A673 (cell line): ENCODE results near the gene NFATC1. TPM values are rescaled to one million over a fixed set of nuclear protein-coding genes. Genes with fewer than 3 reads are reported as not detected.

Experiments
- BruUV-seq: library from RNA; stranded (reverse); fragments of 400-500 nt; replicated peaks from 2 replicates; lab custom pipeline; 2021; lab: Mats Ljungman, UMichigan
- CTCF ChIA-PET: fragments of 300-600 bp; sonication (Branson Sonifier 250); formaldehyde crosslinking; loops from one replicate; lab custom pipeline; 2022; ENCODE audit warnings: antibody characterized with exemption; lab: Charles Lee
- POLR2A ChIA-PET: fragments of 300-600 bp; sonication (Branson Sonifier 250); formaldehyde crosslinking; loops from one replicate; lab custom pipeline; 2022; ENCODE audit warnings: antibody characterized with exemption; ENCODE audit not compliant: low non-redundant PET; lab: Charles Lee
- DNase-seq: peaks from one replicate; pipeline ENCODE4 v3.0.0-alpha.2; 2015; ENCODE audit warnings: low spot score
- H3K27ac ChIP-seq: fragments of 200-600 bp; sonication (generic); 2 replicates; pipeline ENCODE4 v1.5.1; 2016; ENCODE audit warnings: mixed run types, low read depth, mild to moderate bottlenecking, mixed read lengths, antibody characterized with exemption, low read length; ENCODE audit not compliant: poor library complexity, severe bottlenecking
- H3K27me3 ChIP-seq: fragments of 200-600 bp; sonication (generic); replicated peaks from 2 replicates; pipeline ENCODE4 v1.6.1; 2017; ENCODE audit warnings: mixed run types, low read depth, mild to moderate bottlenecking, mixed read lengths, antibody characterized with exemption, low read length; ENCODE audit not compliant: insufficient read depth, poor library complexity
- H3K36me3 ChIP-seq: fragments of 200-600 bp; sonication (generic); 2 replicates; pipeline ENCODE4 v1.6.1; 2016; ENCODE audit warnings: mixed run types, mild to moderate bottlenecking, mixed read lengths, antibody characterized with exemption, low read length; ENCODE audit not compliant: insufficient read depth, poor library complexity, severe bottlenecking
- H3K4me1 ChIP-seq: fragments of 200-600 bp; sonication (generic); 2 replicates; pipeline ENCODE4 v1.6.1; 2017; ENCODE audit warnings: mixed run types, mild to moderate bottlenecking, mixed read lengths, antibody characterized with exemption, low read length; ENCODE audit not compliant: insufficient read depth, poor library complexity, severe bottlenecking
- H3K4me3 ChIP-seq: fragments of 200-600 bp; sonication (generic); 2 replicates; pipeline ENCODE4 v1.5.1; 2016; ENCODE audit warnings: low read depth, mixed run types, mild to moderate bottlenecking, mixed read lengths, low read length; ENCODE audit not compliant: poor library complexity, severe bottlenecking
- H3K9me3 ChIP-seq: fragments of 200-600 bp; sonication (generic); 2 replicates; pipeline ENCODE4 v1.6.1; 2016; ENCODE audit warnings: mixed run types, low read depth, mild to moderate bottlenecking, mixed read lengths, antibody characterized with exemption, low read length; ENCODE audit not compliant: poor library complexity, severe bottlenecking
- CTCF ChIP-seq: fragments of 300-800, 200-600 bp; sonication (generic); conservative IDR thresholded peaks from 2 replicates; pipeline ENCODE4 v1.5.1; 2017; ENCODE audit warnings: low read depth, mild to moderate bottlenecking, antibody characterized with exemption, low read length, moderate library complexity, mixed read lengths
- EZH2 ChIP-seq: fragments of 200-600 bp; sonication (generic); IDR thresholded peaks from 2 replicates; pipeline ENCODE4 v1.6.1; 2017; ENCODE audit warnings: borderline replicate concordance, low read depth, mild to moderate bottlenecking, mixed read lengths, antibody characterized with exemption, low read length; ENCODE audit not compliant: poor library complexity, severe bottlenecking
- intact Hi-C: fragments of 100-400 bp; cut with micrococcal nuclease; formaldehyde crosslinking; loops from one replicate; pipeline ENCODE4 v1.10.0; 2022; ENCODE audit not compliant: unreplicated experiment
- total RNA-seq: library from RNA; stranded (reverse); gene quantifications from 2 replicates; pipeline ENCODE4 v1.2.3, GENCODE V29; 2021

The NFATC1 gene
- total RNA-seq, 1 experiment from 2014 or later, result 10.4 TPM

GRCh38 chr18:79393635-79394533 is 1.8 kb upstream of the NFATC1 start:
- intact Hi-C loops, result loop anchor here (10.0 kb wide), 1 partner anchor 641 kb away; the partner anchor contains the start of gene RBFA
- H3K27ac ChIP-seq, result peak overlapping the region; percentile 58
- peaks cover 16% of the 10 kb centered on the region for H3K4me1 ChIP-seq
- no peaks in the 10 kb centered on the region for H3K36me3 ChIP-seq
- BruUV-seq, result no TSS peak
- ChIA-PET POLR2A (no interaction called here), CTCF (interaction anchor here (0.6 to 1.1 kb wide), 2 partner anchors 10 to 13 kb away, joined by 3 read pairs; no protein-coding TSS in a partner anchor)
- H3K9me3 ChIP-seq, result no peaks in the 10 kb centered on the region
- H3K4me3 ChIP-seq, result peak overlapping the region; percentile 53
- DNase-seq, result peak; percentile 91
- TF ChIP-seq EZH2 (no peak), CTCF (no peak)
- H3K27me3 ChIP-seq, result no peaks in the 10 kb centered on the region

GRCh38 chr18:79394534-79395307 is 1.0 kb upstream of the NFATC1 start:
- H3K27me3 ChIP-seq, result no peaks in the 10 kb centered on the region
- POLR2A ChIA-PET, result no interaction called here

More at GRCh38 chr18:79394534-79395307, 1.0 kb upstream of the NFATC1 start:
- Histone ChIP-seq H3K27ac (peak overlapping the region; percentile 58), H3K4me3 (peak overlapping the region; percentile 53), H3K9me3 (no peaks in the 10 kb centered on the region), H3K36me3 (no peaks in the 10 kb centered on the region), H3K4me1 (peaks cover 16% of the 10 kb centered on the region)
- DNase-seq, result peak; percentile 61
- no TSS peak for BruUV-seq
- intact Hi-C loops, result loop anchor here (10.0 kb wide), 1 partner anchor 640 kb away; the partner anchor contains the start of gene RBFA
- CTCF ChIA-PET, result no interaction called here
- TF ChIP-seq CTCF (no peak), EZH2 (no peak)
